ENCODE results near the gene ENPP7.

Gene ENPP7

DNA sequence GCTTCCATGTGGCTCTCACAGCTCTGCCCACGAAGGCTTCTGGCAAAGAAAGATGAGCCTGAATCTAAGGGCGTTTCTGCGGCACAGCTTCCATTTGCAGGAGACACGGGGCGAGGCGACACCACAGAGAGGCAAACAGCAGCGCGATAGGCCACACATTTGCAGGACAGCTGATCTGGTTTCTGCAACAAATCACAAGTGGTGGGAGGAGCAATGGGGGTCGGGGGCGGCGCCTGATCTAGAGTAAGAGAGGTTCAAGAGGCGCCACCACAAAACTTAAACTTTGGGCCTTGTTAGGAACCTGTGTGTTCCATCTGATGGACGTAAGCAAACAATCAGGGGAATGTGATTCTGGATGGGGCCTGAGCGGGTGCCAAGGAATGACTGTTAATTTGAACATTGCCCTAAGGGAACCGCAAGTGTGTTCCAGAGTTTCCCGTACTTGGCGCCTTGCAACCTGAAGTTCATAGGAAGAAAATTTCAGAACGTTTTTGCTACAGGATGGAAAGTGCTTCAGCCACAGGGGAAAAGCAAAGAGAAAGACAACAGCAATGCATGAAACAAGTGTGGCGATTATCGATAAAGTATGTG lies 18.9 kb upstream of the ENPP7 start:
- H3K4me3 ChIP-seq (ENCODE audit: control insufficient read depth, low read depth, low read length) = no peak overlapping the region
- TF ChIP-seq, protein P1, sequence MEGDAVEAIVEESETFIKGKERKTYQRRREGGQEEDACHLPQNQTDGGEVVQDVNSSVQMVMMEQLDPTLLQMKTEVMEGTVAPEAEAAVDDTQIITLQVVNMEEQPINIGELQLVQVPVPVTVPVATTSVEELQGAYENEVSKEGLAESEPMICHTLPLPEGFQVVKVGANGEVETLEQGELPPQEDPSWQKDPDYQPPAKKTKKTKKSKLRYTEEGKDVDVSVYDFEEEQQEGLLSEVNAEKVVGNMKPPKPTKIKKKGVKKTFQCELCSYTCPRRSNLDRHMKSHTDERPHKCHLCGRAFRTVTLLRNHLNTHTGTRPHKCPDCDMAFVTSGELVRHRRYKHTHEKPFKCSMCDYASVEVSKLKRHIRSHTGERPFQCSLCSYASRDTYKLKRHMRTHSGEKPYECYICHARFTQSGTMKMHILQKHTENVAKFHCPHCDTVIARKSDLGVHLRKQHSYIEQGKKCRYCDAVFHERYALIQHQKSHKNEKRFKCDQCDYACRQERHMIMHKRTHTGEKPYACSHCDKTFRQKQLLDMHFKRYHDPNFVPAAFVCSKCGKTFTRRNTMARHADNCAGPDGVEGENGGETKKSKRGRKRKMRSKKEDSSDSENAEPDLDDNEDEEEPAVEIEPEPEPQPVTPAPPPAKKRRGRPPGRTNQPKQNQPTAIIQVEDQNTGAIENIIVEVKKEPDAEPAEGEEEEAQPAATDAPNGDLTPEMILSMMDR (IDR thresholded peaks at IDR 0.05; ENCODE audit: control insufficient read depth, insufficient read depth, low read depth, low read length, missing control alignments) = no peak
- DNase-seq (ENCODE audit: low read depth) = no peak

DNA sequence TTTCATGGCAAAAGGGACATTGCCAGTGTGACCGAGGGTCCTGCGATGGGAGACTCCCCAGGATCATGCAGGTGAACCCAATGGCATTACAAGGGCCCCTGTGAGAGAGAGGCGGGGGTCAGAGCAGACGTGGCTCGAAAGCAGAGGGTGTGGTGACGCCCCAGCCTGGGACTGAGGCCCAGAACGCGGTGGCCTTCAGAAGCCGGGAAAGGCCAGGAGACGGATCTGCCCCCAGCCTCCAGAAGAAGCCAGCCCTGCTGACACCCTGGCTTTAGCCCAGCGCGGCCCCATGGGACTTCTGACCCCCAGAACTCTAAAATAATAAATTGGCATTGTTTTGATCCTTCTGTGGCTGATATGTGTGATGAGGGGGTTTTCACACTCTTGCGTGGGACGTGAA lies 17.4 kb upstream of the ENPP7 start:
- no peak for DNase-seq (ENCODE audit: low read depth)

DNA sequence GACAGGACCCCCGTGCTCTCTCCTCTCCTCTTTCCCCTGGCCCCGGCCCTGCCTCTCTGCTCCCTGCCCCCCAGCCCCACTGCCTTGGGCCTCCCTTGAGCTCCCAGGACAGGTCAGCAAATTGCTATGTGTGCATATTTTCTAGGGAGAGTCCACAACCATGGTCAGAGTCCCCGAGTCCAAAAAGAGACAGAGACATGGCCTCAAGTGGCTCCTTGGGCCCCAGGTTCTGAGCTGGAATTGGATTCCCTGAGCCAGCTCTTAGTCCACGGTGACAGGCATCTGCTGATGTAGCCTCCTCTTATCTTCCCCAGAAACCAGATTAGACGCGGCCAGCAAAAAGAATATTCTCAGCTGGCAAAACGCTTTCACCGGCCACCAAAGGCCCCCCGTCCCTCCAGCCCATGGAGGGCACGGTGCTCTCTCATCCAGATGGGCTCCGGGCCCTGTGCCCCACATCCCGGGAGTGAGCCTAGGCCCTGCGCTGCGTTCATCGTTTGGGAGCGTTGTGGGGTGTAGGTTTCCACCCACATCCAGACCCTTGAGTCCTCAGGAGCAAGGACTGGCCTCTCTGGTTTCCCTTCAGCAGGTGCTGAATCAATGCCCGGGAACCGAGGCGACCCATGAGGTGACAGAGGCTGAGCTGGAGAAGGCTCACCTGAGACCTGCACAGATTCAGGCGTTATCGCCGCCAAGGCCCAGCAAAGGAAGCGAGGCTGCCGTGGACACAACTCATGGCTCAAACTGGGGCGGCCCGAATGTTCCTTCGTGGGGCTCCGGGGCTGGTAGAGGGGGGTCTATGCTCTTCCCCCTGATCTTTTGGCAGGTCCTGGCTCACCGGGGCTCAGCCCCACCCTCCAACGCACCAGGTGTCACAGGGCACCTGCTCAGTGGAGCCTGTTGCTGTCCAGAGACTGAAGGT lies 16.3 kb upstream of the ENPP7 start:
- no peak for DNase-seq (ENCODE audit: low read depth)
- TF ChIP-seq, protein P1 (IDR thresholded peaks at IDR 0.05; ENCODE audit: control insufficient read depth, insufficient read depth, low read depth, low read length, missing control alignments) = no peak
- no peak overlapping the region for H3K4me3 ChIP-seq (ENCODE audit: control insufficient read depth, low read depth, low read length)

More for the DNA sequence above, 17.4 kb upstream of the ENPP7 start:
- TF ChIP-seq, protein P1 (IDR thresholded peaks at IDR 0.05; ENCODE audit: control insufficient read depth, insufficient read depth, low read depth, low read length, missing control alignments) = no peak
- H3K4me3 ChIP-seq (ENCODE audit: control insufficient read depth, low read depth, low read length) = no peak overlapping the region

DNA sequence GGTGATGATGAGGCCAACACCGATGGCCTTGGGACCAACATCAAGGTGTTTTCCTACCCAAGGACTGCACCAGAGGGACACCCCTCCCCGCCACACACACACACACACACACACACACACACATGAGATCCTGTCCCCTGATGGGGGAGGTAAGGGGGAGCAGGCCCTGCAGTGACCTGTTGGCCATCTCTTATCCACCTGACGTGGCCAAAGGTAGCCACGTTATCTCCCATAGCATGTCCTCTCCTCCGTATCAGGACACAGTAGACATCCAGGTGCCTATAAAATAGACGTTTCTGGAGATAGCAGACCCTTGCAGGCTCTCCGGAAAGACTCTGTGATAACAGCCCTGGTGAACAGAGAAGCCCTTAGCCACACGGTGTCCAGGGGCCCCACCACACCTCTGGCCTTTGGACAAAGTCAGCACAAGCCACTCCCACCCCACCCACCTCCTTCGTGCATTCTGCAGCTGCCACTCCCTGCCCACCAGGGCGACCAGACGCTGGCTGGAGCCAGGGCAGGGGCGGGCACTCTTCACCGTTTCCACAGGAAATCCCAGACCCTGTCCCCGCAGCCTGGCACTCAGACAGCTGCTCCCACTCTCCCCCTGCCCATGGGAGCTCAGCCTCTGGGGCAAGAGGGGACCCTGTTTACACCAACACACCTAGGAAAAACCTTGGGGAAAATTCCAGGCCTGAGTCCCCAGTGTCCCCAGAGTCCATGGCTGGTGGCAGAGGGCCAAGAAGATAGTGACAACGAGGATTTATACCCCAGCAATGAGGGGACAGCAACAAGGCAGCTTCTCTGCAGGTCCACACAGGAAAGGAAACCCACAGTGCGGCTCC lies 15.4 kb upstream of the ENPP7 start:
- H3K4me3 ChIP-seq (ENCODE audit: control insufficient read depth, low read depth, low read length) = no peak overlapping the region
- TF ChIP-seq, protein P1 (IDR thresholded peaks at IDR 0.05; ENCODE audit: control insufficient read depth, insufficient read depth, low read depth, low read length, missing control alignments) = no peak
- DNase-seq (ENCODE audit: low read depth) = no peak

DNA sequence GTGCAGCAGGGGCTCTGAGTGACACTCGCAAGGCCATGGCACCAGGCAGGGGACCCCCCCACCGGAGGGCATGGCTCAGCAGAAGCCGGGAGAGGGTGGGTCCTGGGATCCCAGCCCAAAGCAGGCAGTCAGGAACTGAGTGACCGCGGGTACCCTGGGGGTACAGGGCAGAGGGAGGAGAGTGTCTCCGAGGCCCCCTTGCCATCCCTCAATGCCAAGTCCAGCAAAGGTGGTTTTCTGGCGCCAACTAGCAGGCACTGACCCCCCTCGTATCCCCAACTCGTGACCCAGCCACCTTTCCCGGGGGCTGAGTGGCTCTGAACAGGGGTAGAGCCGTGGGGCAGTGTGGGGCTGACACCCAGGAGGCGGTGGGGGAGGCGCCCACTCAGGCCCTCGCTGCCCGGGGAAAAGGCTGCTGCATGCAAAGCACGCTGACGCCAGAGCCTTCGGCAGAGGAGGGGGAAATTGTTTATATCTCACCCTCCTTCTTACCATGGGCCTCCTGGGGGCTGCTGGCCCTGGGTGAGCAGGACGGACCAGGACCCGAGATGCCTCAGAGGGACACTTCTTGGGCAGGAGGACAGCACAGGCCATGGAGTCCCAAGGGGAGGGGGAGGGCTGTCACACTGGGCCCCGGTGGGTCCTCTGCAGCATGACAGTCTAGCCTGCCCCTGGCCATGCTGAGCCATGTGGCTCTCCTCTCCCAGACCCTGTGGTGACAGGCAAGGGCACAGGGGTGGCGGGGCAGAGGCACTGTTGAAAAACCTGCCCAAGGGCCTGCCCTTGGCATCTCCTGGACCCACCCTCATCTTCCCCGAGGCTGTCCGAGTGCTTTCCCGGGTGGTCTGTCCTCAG lies 14.6 kb upstream of the ENPP7 start:
- no peak overlapping the region for H3K4me3 ChIP-seq (ENCODE audit: control insufficient read depth, low read depth, low read length)
- TF ChIP-seq, protein P1 (IDR thresholded peaks at IDR 0.05; ENCODE audit: control insufficient read depth, insufficient read depth, low read depth, low read length, missing control alignments) = no peak
- no peak for DNase-seq (ENCODE audit: low read depth)
